ENCODE data around the gene OR5K2.

DNA sequence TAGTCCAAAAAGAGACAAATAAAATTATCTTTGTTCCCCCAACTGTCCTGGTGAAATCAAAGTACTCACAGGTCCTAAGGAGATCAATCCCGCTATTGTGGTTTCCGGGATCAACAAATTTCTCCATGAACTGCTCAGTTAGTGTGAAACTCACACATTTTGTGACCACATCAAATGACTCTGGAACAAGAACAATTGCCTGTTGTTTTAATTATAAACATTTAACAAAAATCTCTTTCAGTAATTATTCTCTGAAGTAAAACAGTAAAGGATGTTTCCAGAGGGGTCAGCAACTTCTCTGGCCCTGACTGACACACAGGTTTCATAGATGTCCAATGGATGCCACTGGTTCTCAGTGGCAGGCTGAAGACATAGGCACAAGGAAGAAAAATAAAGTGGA lies 21.3 kb downstream of the OR5K2 start:
- TF ChIP-seq, protein P1, sequence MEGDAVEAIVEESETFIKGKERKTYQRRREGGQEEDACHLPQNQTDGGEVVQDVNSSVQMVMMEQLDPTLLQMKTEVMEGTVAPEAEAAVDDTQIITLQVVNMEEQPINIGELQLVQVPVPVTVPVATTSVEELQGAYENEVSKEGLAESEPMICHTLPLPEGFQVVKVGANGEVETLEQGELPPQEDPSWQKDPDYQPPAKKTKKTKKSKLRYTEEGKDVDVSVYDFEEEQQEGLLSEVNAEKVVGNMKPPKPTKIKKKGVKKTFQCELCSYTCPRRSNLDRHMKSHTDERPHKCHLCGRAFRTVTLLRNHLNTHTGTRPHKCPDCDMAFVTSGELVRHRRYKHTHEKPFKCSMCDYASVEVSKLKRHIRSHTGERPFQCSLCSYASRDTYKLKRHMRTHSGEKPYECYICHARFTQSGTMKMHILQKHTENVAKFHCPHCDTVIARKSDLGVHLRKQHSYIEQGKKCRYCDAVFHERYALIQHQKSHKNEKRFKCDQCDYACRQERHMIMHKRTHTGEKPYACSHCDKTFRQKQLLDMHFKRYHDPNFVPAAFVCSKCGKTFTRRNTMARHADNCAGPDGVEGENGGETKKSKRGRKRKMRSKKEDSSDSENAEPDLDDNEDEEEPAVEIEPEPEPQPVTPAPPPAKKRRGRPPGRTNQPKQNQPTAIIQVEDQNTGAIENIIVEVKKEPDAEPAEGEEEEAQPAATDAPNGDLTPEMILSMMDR (conservative IDR thresholded peaks at IDR 0.05; ENCODE audit: low read length) = no peak
- TF ChIP-seq EZH2phosphoT487 (IDR thresholded peaks at IDR 0.05; ENCODE audit: borderline replicate concordance) = no peak

All from Loucy (cell line).